ENCODE results near the gene NOS1AP. TPM values are rescaled to one million over a fixed set of nuclear protein-coding genes. Genes with fewer than 3 reads are reported as not detected.

NOS1AP gene
- total and polyA plus RNA-seq, 4 donors: 0.97 to 4.8 (median 3.0) TPM

DNA sequence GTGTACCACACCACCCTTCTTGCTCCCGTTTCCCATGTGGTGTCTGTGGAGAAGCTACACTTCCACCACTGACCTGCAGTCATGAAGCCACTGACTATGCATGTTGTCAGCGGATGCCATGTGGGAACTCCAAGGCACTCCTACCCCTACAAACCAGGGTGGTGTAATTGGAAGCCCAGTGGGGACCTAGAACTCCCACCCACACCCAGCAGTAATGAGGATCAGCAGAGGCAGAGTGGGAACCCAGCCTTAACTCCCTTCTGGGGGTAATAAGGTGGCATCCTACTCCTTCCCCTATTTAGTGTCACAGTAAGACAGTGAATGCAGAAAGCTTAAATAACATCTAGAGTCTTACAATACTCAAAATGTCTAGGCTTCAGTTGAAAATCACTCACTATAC, 228.8 kb downstream of the NOS1AP start:
- intact Hi-C loops (cut with DNase I): no loop called here
- H3K27me3 ChIP-seq (ENCODE audit: control insufficient read depth in 1 of 2, insufficient read depth in 2 of 2, low read length in 1 of 2): no peaks in the 10 kb centered on the region
- H3K4me1 ChIP-seq (ENCODE audit: control insufficient read depth in 1 of 2, insufficient read depth in 2 of 2, low read length in 2 of 2): no peaks in the 10 kb centered on the region
- peaks cover 0 to 2% of the 10 kb centered on the region in 2 donors for H3K36me3 ChIP-seq (ENCODE audit: control insufficient read depth in 1 of 2, insufficient read depth in 2 of 2, low read length in 1 of 2)
- H3K9me3 ChIP-seq (ENCODE audit: control insufficient read depth, low read length): no peaks in the 10 kb centered on the region
- ATAC-seq (ENCODE audit: low FRiP score) (no peak), DNase-seq (no peak)
- 94 to 98% methylated on average over 2 of the region's 2 CpGs for WGBS, 2 donors
- no peak overlapping the region for H3K4me3 ChIP-seq (ENCODE audit: low read length in 2 of 2)
- H3K27ac ChIP-seq (ENCODE audit: low read depth in 1 of 2, low read length in 2 of 2): no peak overlapping the region

GRCh38 chr1:162299018-162299417, 229.5 kb downstream of the NOS1AP start:
- no peak overlapping the region for H3K27ac ChIP-seq (ENCODE audit: low read depth in 1 of 2, low read length in 2 of 2)
- no peak for ATAC-seq (ENCODE audit: low FRiP score)
- intact Hi-C loops (cut with DNase I): no loop called here
- peaks cover 0 to 2% of the 10 kb centered on the region in 2 donors for H3K36me3 ChIP-seq (ENCODE audit: control insufficient read depth in 1 of 2, insufficient read depth in 2 of 2, low read length in 1 of 2)
- DNase-seq: no peak
- no peak overlapping the region for H3K4me3 ChIP-seq (ENCODE audit: low read length in 2 of 2)
- no peaks in the 10 kb centered on the region for H3K9me3 ChIP-seq (ENCODE audit: control insufficient read depth, low read length)
- H3K4me1 ChIP-seq (ENCODE audit: control insufficient read depth in 1 of 2, insufficient read depth in 2 of 2, low read length in 2 of 2): no peaks in the 10 kb centered on the region
- H3K27me3 ChIP-seq (ENCODE audit: control insufficient read depth in 1 of 2, insufficient read depth in 2 of 2, low read length in 1 of 2): no peaks in the 10 kb centered on the region

- Histone ChIP-seq H3K27ac (ENCODE audit: low read depth in 1 of 2, low read length in 2 of 2) (no peak overlapping the region), H3K27me3 (ENCODE audit: control insufficient read depth in 1 of 2, insufficient read depth in 2 of 2, low read length in 1 of 2) (no peaks in the 10 kb centered on the region), H3K4me1 (ENCODE audit: control insufficient read depth in 1 of 2, insufficient read depth in 2 of 2, low read length in 2 of 2) (no peaks in the 10 kb centered on the region), H3K36me3 (ENCODE audit: control insufficient read depth in 1 of 2, insufficient read depth in 2 of 2, low read length in 1 of 2) (peaks cover 0 to 2% of the 10 kb centered on the region in 2 donors), H3K4me3 (ENCODE audit: low read length in 2 of 2) (no peak overlapping the region), H3K9me3 (ENCODE audit: control insufficient read depth, low read length) (no peaks in the 10 kb centered on the region)
- whole genome bisulfite sequencing, 2 donors: 72 to 76% methylated on average over 8 of the region's 8 CpGs
- ATAC-seq (ENCODE audit: low FRiP score) (no peak), DNase-seq (no peak)
- intact Hi-C loops (cut with DNase I): no loop called here
These were observed 230.8 kb downstream of the NOS1AP start for GRCh38 chr1:162300057-162300917.

DNA sequence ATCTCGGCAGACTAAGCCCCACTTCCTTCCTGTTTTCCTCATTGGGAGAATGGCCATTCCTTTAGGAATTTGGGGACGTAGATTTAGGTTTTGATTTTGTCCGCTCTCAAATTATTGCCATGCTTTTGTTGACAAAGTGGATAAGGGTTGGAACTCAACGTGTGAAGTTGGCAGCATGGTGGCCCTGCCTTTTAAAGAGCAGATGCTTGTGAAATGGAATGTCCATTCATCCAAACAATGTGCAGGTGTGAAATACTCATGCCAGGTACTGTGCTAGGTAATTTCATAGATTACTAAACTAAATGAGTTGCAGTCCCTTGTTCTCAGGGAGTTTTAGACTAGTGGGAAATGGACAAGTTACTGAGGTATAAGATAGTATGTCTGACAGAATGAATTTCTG, 232.2 kb downstream of the NOS1AP start:
- Histone ChIP-seq H3K4me1 (ENCODE audit: control insufficient read depth in 1 of 2, insufficient read depth in 2 of 2, low read length in 2 of 2) (no peaks in the 10 kb centered on the region), H3K9me3 (ENCODE audit: control insufficient read depth, low read length) (no peaks in the 10 kb centered on the region), H3K27ac (ENCODE audit: low read depth in 1 of 2, low read length in 2 of 2) (no peak overlapping the region), H3K4me3 (ENCODE audit: low read length in 2 of 2) (no peak overlapping the region), H3K36me3 (ENCODE audit: control insufficient read depth in 1 of 2, insufficient read depth in 2 of 2, low read length in 1 of 2) (peaks cover 0 to 2% of the 10 kb centered on the region in 2 donors), H3K27me3 (ENCODE audit: control insufficient read depth in 1 of 2, insufficient read depth in 2 of 2, low read length in 1 of 2) (no peaks in the 10 kb centered on the region)
- 67 to 77% methylated on average over 4 of the region's 4 CpGs for WGBS, 2 donors
- intact Hi-C loops (cut with DNase I): no loop called here
- ATAC-seq (ENCODE audit: low FRiP score) (no peak), DNase-seq (no peak)

- H3K9me3 ChIP-seq (ENCODE audit: control insufficient read depth, low read length): no peaks in the 10 kb centered on the region
- H3K4me3 ChIP-seq (ENCODE audit: low read length in 2 of 2): no peak overlapping the region
- intact Hi-C loops (cut with DNase I): no loop called here
- 94 to 96% methylated on average over 3 of the region's 3 CpGs for WGBS, 2 donors
- peaks cover 0 to 2% of the 10 kb centered on the region in 2 donors for H3K36me3 ChIP-seq (ENCODE audit: control insufficient read depth in 1 of 2, insufficient read depth in 2 of 2, low read length in 1 of 2)
- H3K27me3 ChIP-seq (ENCODE audit: control insufficient read depth in 1 of 2, insufficient read depth in 2 of 2, low read length in 1 of 2): no peaks in the 10 kb centered on the region
- DNase-seq (no peak), ATAC-seq (ENCODE audit: low FRiP score) (no peak)
- no peaks in the 10 kb centered on the region for H3K4me1 ChIP-seq (ENCODE audit: control insufficient read depth in 1 of 2, insufficient read depth in 2 of 2, low read length in 2 of 2)
- no peak overlapping the region for H3K27ac ChIP-seq (ENCODE audit: low read depth in 1 of 2, low read length in 2 of 2)
These were observed 233.0 kb downstream of the NOS1AP start for GRCh38 chr1:162302306-162303003.

GRCh38 chr1:162303004-162303344, 233.5 kb downstream of the NOS1AP start:
- no peak overlapping the region for H3K27ac ChIP-seq (ENCODE audit: low read depth in 1 of 2, low read length in 2 of 2)
- WGBS, 2 donors: 59 to 63% methylated on average over 3 of the region's 3 CpGs

DNA sequence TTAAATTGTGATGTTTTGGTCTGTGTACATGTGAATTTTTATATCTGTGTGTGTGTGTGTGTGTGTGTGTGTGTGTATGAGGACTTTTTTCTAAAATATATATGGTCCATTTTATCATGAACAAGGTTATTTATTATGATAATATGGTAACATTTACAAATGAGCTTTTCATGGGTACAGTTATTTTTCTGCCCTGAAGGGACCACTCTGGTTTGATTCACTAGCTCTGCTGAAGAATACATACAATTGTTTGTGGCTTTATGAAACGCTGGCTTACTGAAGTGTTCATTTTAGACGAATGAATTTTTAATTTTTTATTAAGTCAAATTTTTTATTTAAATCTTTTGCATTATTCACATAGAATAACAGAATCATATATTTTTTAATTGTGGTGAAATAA, 235.2 kb downstream of the NOS1AP start:
- peaks cover 4% of the 10 kb centered on the region for H3K9me3 ChIP-seq (ENCODE audit: control insufficient read depth, low read length)
- no peaks in the 10 kb centered on the region for H3K27me3 ChIP-seq (ENCODE audit: control insufficient read depth in 1 of 2, insufficient read depth in 2 of 2, low read length in 1 of 2)
- no peaks in the 10 kb centered on the region for H3K36me3 ChIP-seq (ENCODE audit: control insufficient read depth in 1 of 2, insufficient read depth in 2 of 2, low read length in 1 of 2)
- H3K4me1 ChIP-seq (ENCODE audit: control insufficient read depth in 1 of 2, insufficient read depth in 2 of 2, low read length in 2 of 2): no peaks in the 10 kb centered on the region
- H3K4me3 ChIP-seq (ENCODE audit: low read length in 2 of 2): no peak overlapping the region
- intact Hi-C loops (cut with DNase I): no loop called here
- no peak for DNase-seq
- 96 to 98% methylated on average over 2 of the region's 2 CpGs for WGBS, 2 donors
- H3K27ac ChIP-seq (ENCODE audit: low read depth in 1 of 2, low read length in 2 of 2): no peak overlapping the region
- no peak for ATAC-seq (ENCODE audit: low FRiP score)

More at GRCh38 chr1:162303004-162303344, 233.5 kb downstream of the NOS1AP start:
- intact Hi-C loops (cut with DNase I): no loop called here
- no peak for ATAC-seq (ENCODE audit: low FRiP score)
- no peak for DNase-seq
- Histone ChIP-seq H3K4me3 (ENCODE audit: low read length in 2 of 2) (no peak overlapping the region), H3K36me3 (ENCODE audit: control insufficient read depth in 1 of 2, insufficient read depth in 2 of 2, low read length in 1 of 2) (peaks cover 0 to 2% of the 10 kb centered on the region in 2 donors), H3K9me3 (ENCODE audit: control insufficient read depth, low read length) (no peaks in the 10 kb centered on the region), H3K27me3 (ENCODE audit: control insufficient read depth in 1 of 2, insufficient read depth in 2 of 2, low read length in 1 of 2) (no peaks in the 10 kb centered on the region), H3K4me1 (ENCODE audit: control insufficient read depth in 1 of 2, insufficient read depth in 2 of 2, low read length in 2 of 2) (no peaks in the 10 kb centered on the region)

GRCh38 chr1:162305969-162306368, 236.5 kb downstream of the NOS1AP start:
- intact Hi-C loops (cut with DNase I): no loop called here
- Histone ChIP-seq H3K27me3 (ENCODE audit: control insufficient read depth in 1 of 2, insufficient read depth in 2 of 2, low read length in 1 of 2) (no peaks in the 10 kb centered on the region), H3K36me3 (ENCODE audit: control insufficient read depth in 1 of 2, insufficient read depth in 2 of 2, low read length in 1 of 2) (no peaks in the 10 kb centered on the region), H3K9me3 (ENCODE audit: control insufficient read depth, low read length) (peaks cover 4% of the 10 kb centered on the region), H3K4me3 (ENCODE audit: low read length in 2 of 2) (no peak overlapping the region), H3K4me1 (ENCODE audit: control insufficient read depth in 1 of 2, insufficient read depth in 2 of 2, low read length in 2 of 2) (no peaks in the 10 kb centered on the region), H3K27ac (ENCODE audit: low read depth in 1 of 2, low read length in 2 of 2) (no peak overlapping the region)
- ATAC-seq (ENCODE audit: low FRiP score) (no peak), DNase-seq (no peak)
- WGBS, 2 donors: 94 to 96% methylated on average over 1 of the region's 1 CpG

GRCh38 chr1:162310337-162310736, 240.8 kb downstream of the NOS1AP start:
- intact Hi-C loops (cut with DNase I): no loop called here
- WGBS, 2 donors: 83 to 87% methylated on average over 4 of the region's 4 CpGs
- no peak for DNase-seq
- Histone ChIP-seq H3K4me1 (ENCODE audit: control insufficient read depth in 1 of 2, insufficient read depth in 2 of 2, low read length in 2 of 2) (no peaks in the 10 kb centered on the region), H3K9me3 (ENCODE audit: control insufficient read depth, low read length) (peaks cover 4% of the 10 kb centered on the region), H3K36me3 (ENCODE audit: control insufficient read depth in 1 of 2, insufficient read depth in 2 of 2, low read length in 1 of 2) (no peaks in the 10 kb centered on the region), H3K27me3 (ENCODE audit: control insufficient read depth in 1 of 2, insufficient read depth in 2 of 2, low read length in 1 of 2) (no peaks in the 10 kb centered on the region), H3K4me3 (ENCODE audit: low read length in 2 of 2) (no peak overlapping the region), H3K27ac (ENCODE audit: low read depth in 1 of 2, low read length in 2 of 2) (no peak overlapping the region)
- ATAC-seq (ENCODE audit: low FRiP score): no peak

All from aorta (tissue), 5 donors.